PC-9 (cell line): ENCODE measurements around the gene FOXA3. TPM values are rescaled to one million over a fixed set of nuclear protein-coding genes. Genes with fewer than 3 reads are reported as not detected.

Experiments
- BruUV-seq: library from RNA; stranded (reverse); fragments of 400-500 nt; replicated peaks from 2 replicates; lab custom pipeline; 2021; lab: Mats Ljungman, UMichigan
- CTCF ChIA-PET: fragments of 300-600 bp; sonication (Branson Sonifier 250); formaldehyde crosslinking; loops from one replicate; lab custom pipeline; 2022; ENCODE audit warnings: antibody characterized with exemption; lab: Charles Lee
- POLR2A ChIA-PET: fragments of 300-600 bp; sonication (Branson Sonifier 250); formaldehyde crosslinking; loops from one replicate; lab custom pipeline; 2022; ENCODE audit warnings: antibody characterized with exemption; ENCODE audit not compliant: unreplicated experiment; lab: Charles Lee
- DNase-seq, 2 experiments: peaks; one replicate each; pipeline versions ENCODE4 v3.0.0 to v3.0.0-alpha.2; 2015 to 2022; ENCODE audit warnings: mixed read lengths in 1 of 2
- H2AFZ ChIP-seq: fragments of 200-600 bp; sonication (generic); 2 replicates; pipeline ENCODE4 v1.8.1; 2017; ENCODE audit warnings: antibody characterized with exemption
- H3F3A ChIP-seq: fragments of 200-600 bp; sonication (generic); 2 replicates; pipeline ENCODE4 v1.8.1; 2017; ENCODE audit warnings: antibody characterized with exemption, mild to moderate bottlenecking, low read depth; ENCODE audit not compliant: insufficient read depth
- H3K27ac ChIP-seq: fragments of 200-600 bp; sonication (generic); 2 replicates; pipeline ENCODE4 v1.6.1; 2016; ENCODE audit warnings: mixed run types
- H3K27me3 ChIP-seq: fragments of 200-600 bp; sonication (generic); 2 replicates; pipeline ENCODE4 v1.6.1; 2016; ENCODE audit warnings: low read depth, mixed run types; ENCODE audit not compliant: insufficient read depth
- H3K36me3 ChIP-seq: fragments of 200-600 bp; sonication (generic); 2 replicates; pipeline ENCODE4 v1.6.1; 2016; ENCODE audit warnings: low read depth, mixed run types
- H3K4me1 ChIP-seq: fragments of 200-600 bp; sonication (generic); replicated peaks from 2 replicates; pipeline ENCODE4 v1.6.1; 2016; ENCODE audit warnings: mixed run types; ENCODE audit not compliant: insufficient read depth
- H3K4me2 ChIP-seq: fragments of 200-600 bp; sonication (generic); 2 replicates; pipeline ENCODE4 v1.6.1; 2017; ENCODE audit warnings: mixed run types
- H3K4me3 ChIP-seq: fragments of 200-600 bp; sonication (generic); 2 replicates; pipeline ENCODE4 v1.6.1; 2016; ENCODE audit warnings: mixed run types
- H3K79me2 ChIP-seq: fragments of 200-600 bp; sonication (generic); 2 replicates; pipeline ENCODE4 v1.6.1; 2017; ENCODE audit warnings: low read depth, mixed run types
- H3K9me2 ChIP-seq: fragments of 200-600 bp; sonication (generic); 2 replicates; pipeline ENCODE4 v1.8.1; 2017; ENCODE audit warnings: mild to moderate bottlenecking; ENCODE audit not compliant: insufficient read depth
- H3K9me3 ChIP-seq: fragments of 200-600 bp; sonication (generic); 2 replicates; pipeline ENCODE4 v1.8.1; 2016; ENCODE audit warnings: low read depth; ENCODE audit not compliant: insufficient read depth
- H4K20me1 ChIP-seq: fragments of 200-600 bp; sonication (generic); 2 replicates; pipeline ENCODE4 v1.8.1; 2017; ENCODE audit not compliant: insufficient read depth
- CTCF ChIP-seq: fragments of 200-600 bp; sonication (generic); conservative IDR thresholded peaks from 2 replicates; pipeline ENCODE4 v1.6.1; 2017; ENCODE audit warnings: mixed run types, antibody characterized with exemption, mild to moderate bottlenecking, moderate library complexity
- EZH2 ChIP-seq: fragments of 200-600 bp; sonication (generic); IDR thresholded peaks from 2 replicates; pipeline ENCODE4 v1.8.0; 2017; ENCODE audit warnings: antibody characterized with exemption, low read depth
- intact Hi-C: fragments of 100-400 bp; cut with micrococcal nuclease; formaldehyde crosslinking; loops from one replicate; pipeline ENCODE4 v1.10.0; 2022; ENCODE audit not compliant: unreplicated experiment
- total RNA-seq: library from RNA; stranded (reverse); gene quantifications from 2 replicates; pipeline ENCODE4 v1.2.3, GENCODE V29; 2021

Gene FOXA3
- total RNA-seq, 1 experiment from 2014 or later, result not detected

- Histone ChIP-seq H3K27me3 (no peaks in the 10 kb centered on the region), H3K27ac (no peak overlapping the region), H3F3A (peaks cover 7% of the 10 kb centered on the region; the same call in 1 of the 2 replicates), H3K4me1 (no peaks in the 10 kb centered on the region), H3K79me2 (no peaks in the 10 kb centered on the region), H3K4me2 (no peak overlapping the region), H3K9me3 (no peaks in the 10 kb centered on the region), H2AFZ (no peak overlapping the region), H4K20me1 (peaks cover 4% of the 10 kb centered on the region), H3K4me3 (no peak overlapping the region), H3K36me3 (0 out of 2 replicates have a peak, but pooled peaks cover 8% of the 10 kb centered on the region), H3K9me2 (no peaks in the 10 kb centered on the region)
- DNase-seq, result no peak
- TF ChIP-seq EZH2 (no peak), CTCF (no peak)
- intact Hi-C loops, result no loop called here
- POLR2A ChIA-PET, result no interaction called here
- CTCF ChIA-PET, result interaction anchor here (0.6 kb wide), 1 partner anchor 58 kb away, joined by 3 read pairs; no protein-coding TSS in a partner anchor
- BruUV-seq, result no TSS peak
These were observed 37.2 kb upstream of the FOXA3 start for GRCh38 chr19:45826934-45827333.

GRCh38 chr19:45827459-45828093, 36.5 kb upstream of the FOXA3 start:
- intact Hi-C loops, result no loop called here
- Histone ChIP-seq H3K36me3 (0 out of 2 replicates have a peak, but pooled peaks cover 13% of the 10 kb centered on the region), H3K27me3 (no peaks in the 10 kb centered on the region), H4K20me1 (peaks cover 4% of the 10 kb centered on the region), H3K27ac (no peak overlapping the region), H2AFZ (no peak overlapping the region), H3K9me2 (no peaks in the 10 kb centered on the region), H3K79me2 (no peaks in the 10 kb centered on the region), H3K4me2 (no peak overlapping the region), H3F3A (peaks cover 7% of the 10 kb centered on the region; the same call in 1 of the 2 replicates), H3K4me1 (no peaks in the 10 kb centered on the region), H3K9me3 (no peaks in the 10 kb centered on the region), H3K4me3 (no peak overlapping the region)
- ChIA-PET POLR2A (no interaction called here), CTCF (no interaction called here)
- TF ChIP-seq CTCF (no peak), EZH2 (no peak)
- no peak for DNase-seq
- no TSS peak for BruUV-seq

GRCh38 chr19:45828523-45828922, 35.6 kb upstream of the FOXA3 start:
- POLR2A ChIA-PET, result no interaction called here

More at GRCh38 chr19:45828523-45828922, 35.6 kb upstream of the FOXA3 start:
- Histone ChIP-seq H3K4me3 (no peak overlapping the region), H4K20me1 (peaks cover 4% of the 10 kb centered on the region), H3K9me2 (no peaks in the 10 kb centered on the region), H3K4me2 (no peak overlapping the region), H3K36me3 (peaks cover 14% of the 10 kb centered on the region), H3K79me2 (no peaks in the 10 kb centered on the region), H3K27me3 (no peaks in the 10 kb centered on the region), H3K27ac (no peak overlapping the region), H2AFZ (no peak overlapping the region), H3K4me1 (no peaks in the 10 kb centered on the region), H3K9me3 (no peaks in the 10 kb centered on the region), H3F3A (0 out of 2 replicates have a peak, but pooled peaks cover 7% of the 10 kb centered on the region)
- TF ChIP-seq EZH2, result no peak
- no peak for TF ChIP-seq CTCF
- CTCF ChIA-PET, result no interaction called here
- DNase-seq, result no peak
- BruUV-seq, result no TSS peak
- intact Hi-C loops, result no loop called here
